Measurements from ENCODE around the gene OLIG2. TPM values are rescaled to one million over a fixed set of nuclear protein-coding genes. Genes with fewer than 3 reads are reported as not detected.

OLIG2 gene
- total RNA-seq, 2 experiments from 2014 or later = not detected

DNA sequence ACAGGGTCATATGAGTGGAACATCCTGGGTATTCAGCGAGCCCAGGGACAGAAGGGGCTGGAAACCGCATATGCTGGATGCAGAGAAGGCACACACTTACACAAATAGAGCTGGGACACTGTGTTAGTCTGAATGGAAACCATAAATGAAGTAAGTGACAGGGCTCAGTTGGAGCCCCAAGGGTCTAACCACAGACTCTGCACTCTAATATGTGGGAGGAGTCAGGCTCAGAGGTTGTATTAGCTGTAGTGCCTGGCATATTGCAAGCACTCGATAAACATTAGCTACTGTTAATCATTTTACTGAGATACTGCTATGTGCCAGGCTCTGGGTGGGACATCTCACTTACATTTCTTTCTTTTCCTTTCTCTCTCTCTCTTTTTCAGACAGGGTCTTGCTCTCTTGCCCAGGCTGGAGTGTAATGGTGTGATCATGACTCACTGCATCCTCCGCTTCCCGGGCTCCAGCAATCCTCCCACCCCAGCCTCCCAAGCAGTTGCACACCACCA is 37.7 kb downstream of the OLIG2 start:
- H3K4me1 Mint-ChIP-seq (ENCODE audit: low read depth) = no peaks in the 10 kb centered on the region
- CTCF ChIA-PET = no interaction called here
- no peaks in the 10 kb centered on the region for H3K36me3 Mint-ChIP-seq
- peaks cover 39% of the 10 kb centered on the region for H3K27me3 Mint-ChIP-seq
- no peak overlapping the region for H3K27ac Mint-ChIP-seq
- H3K9me3 Mint-ChIP-seq = no peaks in the 10 kb centered on the region
- POLR2A ChIA-PET = no interaction called here
- DNase-seq = no peak
- intact Hi-C loops (cut with micrococcal nuclease) = no loop called here
- no peak overlapping the region for H3K4me3 Mint-ChIP-seq

DNA sequence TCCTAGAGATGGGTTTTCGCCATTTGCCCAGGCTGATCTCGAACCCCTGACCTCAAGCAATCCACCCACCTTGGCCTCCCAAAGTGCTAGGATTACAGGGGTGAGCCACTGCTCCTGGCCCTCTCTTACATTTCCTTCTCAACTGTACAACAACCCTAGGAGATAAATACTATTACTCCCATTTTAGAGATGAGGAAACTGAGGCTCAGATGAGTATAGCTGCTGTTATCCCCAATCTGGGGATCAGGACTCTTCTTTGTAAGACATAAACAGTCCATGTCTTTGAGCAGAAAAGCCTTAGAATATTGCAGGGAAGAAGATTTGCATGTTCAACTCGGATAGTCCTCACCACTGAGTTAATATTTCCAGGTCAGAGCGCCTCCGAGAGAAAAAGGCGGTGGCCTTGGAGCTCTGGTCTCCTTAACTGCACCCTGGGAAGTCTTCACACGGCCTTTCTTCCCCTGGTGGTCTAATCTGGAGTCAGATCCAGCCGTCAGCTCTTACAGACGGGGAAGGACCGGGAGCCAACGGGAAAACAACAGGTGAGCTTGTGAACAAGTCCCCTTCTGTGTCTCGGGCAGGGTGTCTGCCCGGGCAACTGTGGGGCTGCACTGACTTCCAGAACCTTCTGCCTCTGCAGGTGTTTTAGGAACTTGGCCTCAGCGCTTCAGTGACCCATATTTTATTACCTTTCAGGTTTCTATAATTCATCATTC is 38.3 kb downstream of the OLIG2 start:
- CTCF ChIA-PET = interaction anchor here (1.3 kb wide), 1 partner anchor 9 kb away, joined by 4 read pairs; no protein-coding TSS in a partner anchor
- intact Hi-C loops (cut with micrococcal nuclease) = no loop called here
- POLR2A ChIA-PET = no interaction called here
- no peak for DNase-seq
- Mint-ChIP-seq H3K27ac (no peak overlapping the region), H3K36me3 (no peaks in the 10 kb centered on the region), H3K27me3 (peaks cover 45% of the 10 kb centered on the region), H3K4me1 (ENCODE audit: low read depth) (no peaks in the 10 kb centered on the region), H3K4me3 (no peak overlapping the region), H3K9me3 (no peaks in the 10 kb centered on the region)

DNA sequence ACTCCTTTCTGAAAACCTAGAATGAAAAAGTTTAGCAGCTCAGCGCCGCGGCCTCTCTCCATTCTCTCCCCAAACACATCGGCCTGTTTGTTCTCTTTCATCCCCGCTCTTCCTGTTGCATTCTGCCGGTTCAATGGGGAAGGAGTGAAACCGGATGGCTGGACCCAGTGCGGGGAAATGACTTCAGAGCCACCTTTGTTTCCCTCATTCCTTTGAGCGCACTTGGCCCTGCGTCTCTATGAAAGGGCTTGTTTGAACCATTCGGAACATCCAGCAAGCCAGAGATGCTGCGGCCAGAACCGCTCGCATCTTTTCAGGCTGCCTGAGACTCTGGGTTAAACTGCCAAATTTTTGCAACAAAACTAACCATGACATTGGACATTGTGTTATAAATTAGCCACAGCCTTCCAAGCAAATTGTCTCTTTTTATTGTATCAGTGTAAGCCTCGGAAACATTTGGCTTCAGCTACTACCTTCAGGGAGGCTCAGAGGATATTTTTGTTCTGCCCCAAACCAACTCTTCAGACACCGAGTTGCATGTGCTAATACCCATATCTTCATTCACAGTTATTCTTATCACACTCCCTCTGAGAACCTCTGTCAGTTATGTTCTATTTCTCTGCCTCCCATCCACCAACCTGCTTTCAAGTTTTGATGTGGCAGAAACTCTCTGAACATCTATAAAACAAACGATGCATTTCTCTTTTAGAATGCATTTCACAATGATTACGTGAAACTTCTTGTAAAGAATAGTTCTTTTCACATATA is 39.1 kb downstream of the OLIG2 start:
- Mint-ChIP-seq H3K9me3 (no peaks in the 10 kb centered on the region), H3K27me3 (peaks cover 53% of the 10 kb centered on the region), H3K4me1 (ENCODE audit: low read depth) (peaks cover 3% of the 10 kb centered on the region), H3K36me3 (no peaks in the 10 kb centered on the region), H3K27ac (no peak overlapping the region), H3K4me3 (no peak overlapping the region)
- intact Hi-C loops (cut with micrococcal nuclease) = no loop called here
- ChIA-PET POLR2A (no interaction called here), CTCF (interaction anchor here (1.3 kb wide), 1 partner anchor 10 kb away, joined by 4 read pairs; no protein-coding TSS in a partner anchor)
- no peak for DNase-seq

DNA sequence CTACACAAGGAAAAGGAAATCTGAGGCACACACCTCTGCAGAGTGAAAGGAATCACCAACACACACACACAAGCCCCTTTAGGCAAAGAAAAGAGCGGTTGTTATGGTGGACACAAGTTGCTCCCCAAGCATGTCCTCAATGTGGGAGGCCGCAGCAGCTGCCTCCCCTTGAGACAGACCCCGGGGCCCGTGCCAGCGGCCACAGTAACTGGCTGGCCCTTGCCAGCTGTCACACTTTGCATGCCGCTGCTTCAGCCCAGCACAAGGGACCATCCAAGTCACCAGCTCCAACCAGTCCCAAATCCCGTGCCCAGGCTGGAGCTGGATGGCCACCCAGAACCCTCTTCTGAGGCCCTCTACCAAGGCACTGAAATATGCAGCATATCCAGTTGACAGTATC is 41.3 kb downstream of the OLIG2 start:
- H3K27ac Mint-ChIP-seq = no peak overlapping the region
- no peak for DNase-seq
- H3K9me3 Mint-ChIP-seq = no peaks in the 10 kb centered on the region
- peaks cover 64% of the 10 kb centered on the region for H3K27me3 Mint-ChIP-seq
- CTCF ChIA-PET = no interaction called here
- H3K36me3 Mint-ChIP-seq = no peaks in the 10 kb centered on the region
- H3K4me3 Mint-ChIP-seq = no peak overlapping the region
- POLR2A ChIA-PET = no interaction called here
- intact Hi-C loops (cut with micrococcal nuclease) = no loop called here
- H3K4me1 Mint-ChIP-seq (ENCODE audit: low read depth) = peaks cover 11% of the 10 kb centered on the region

DNA sequence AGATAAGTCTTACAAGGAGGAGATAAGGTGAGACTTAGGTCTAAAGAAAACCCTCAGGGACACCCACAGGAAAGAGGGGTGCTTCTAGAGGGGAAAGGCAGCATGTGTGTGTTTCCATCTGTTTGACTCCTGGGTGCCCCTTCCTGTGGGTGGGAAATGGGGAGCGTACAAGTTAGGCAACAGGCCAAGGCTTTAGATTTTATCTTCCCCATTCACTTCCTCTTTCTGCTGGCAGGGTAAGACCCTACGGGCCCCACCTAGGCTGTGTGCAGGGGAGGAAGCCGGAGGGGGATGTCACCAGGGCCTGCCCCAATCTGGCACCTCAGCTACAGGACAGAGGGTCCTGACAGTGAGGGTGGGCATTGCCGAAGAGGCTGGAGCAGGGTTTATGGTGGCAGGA is 41.7 kb downstream of the OLIG2 start:
- H3K27me3 Mint-ChIP-seq = peaks cover 67% of the 10 kb centered on the region
- H3K4me3 Mint-ChIP-seq = no peak overlapping the region
- no peak for DNase-seq
- no peaks in the 10 kb centered on the region for H3K9me3 Mint-ChIP-seq
- intact Hi-C loops (cut with micrococcal nuclease) = no loop called here
- H3K27ac Mint-ChIP-seq = no peak overlapping the region
- POLR2A ChIA-PET = no interaction called here
- peaks cover 12% of the 10 kb centered on the region for H3K4me1 Mint-ChIP-seq (ENCODE audit: low read depth)
- no peaks in the 10 kb centered on the region for H3K36me3 Mint-ChIP-seq
- CTCF ChIA-PET = no interaction called here

DNA sequence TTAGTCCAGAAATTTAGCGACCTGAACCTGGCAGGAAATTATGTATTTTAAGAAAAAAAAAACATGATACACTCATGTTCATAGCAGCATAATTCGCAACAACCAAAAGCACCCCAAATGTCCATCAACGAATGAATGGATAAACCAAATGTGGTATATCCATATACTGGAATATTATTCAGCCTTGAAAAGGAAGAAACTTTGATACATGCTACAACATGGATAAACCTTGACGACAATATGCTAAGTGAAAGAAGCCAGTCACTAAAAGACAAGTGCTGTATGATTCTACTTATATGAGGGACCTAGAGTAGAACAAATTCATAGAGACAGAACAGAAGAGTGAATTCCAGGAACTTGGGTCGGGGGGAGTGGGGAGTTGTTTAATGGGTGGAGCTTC is 43.5 kb downstream of the OLIG2 start:
- Mint-ChIP-seq H3K9me3 (no peaks in the 10 kb centered on the region), H3K4me1 (ENCODE audit: low read depth) (peaks cover 12% of the 10 kb centered on the region), H3K27ac (no peak overlapping the region), H3K27me3 (peaks cover 66% of the 10 kb centered on the region), H3K36me3 (no peaks in the 10 kb centered on the region), H3K4me3 (no peak overlapping the region)
- ChIA-PET POLR2A (no interaction called here), CTCF (interaction anchor here (0.6 kb wide), 1 partner anchor 11 kb away, joined by 3 read pairs; no protein-coding TSS in a partner anchor)
- intact Hi-C loops (cut with micrococcal nuclease) = no loop called here
- no peak for DNase-seq

DNA sequence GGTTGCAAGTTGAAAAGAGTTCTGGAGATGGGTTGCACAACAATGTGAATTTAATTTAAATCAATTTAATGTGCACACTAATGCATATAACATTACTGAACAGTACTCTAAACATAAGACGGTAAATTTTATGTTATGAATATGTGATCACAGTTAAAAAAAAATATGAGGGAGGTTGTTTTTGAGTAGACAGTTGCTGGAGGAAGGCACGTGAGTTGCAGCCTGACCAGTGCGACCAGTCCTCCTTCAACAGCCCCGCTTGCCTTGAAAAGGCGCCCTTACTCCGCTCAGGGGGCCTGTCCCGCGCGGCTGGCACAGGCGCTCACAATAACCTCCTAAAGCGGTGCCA is 43.9 kb downstream of the OLIG2 start:
- no peaks in the 10 kb centered on the region for H3K9me3 Mint-ChIP-seq
- ChIA-PET POLR2A (no interaction called here), CTCF (interaction anchor here (0.6 kb wide), 1 partner anchor 11 kb away, joined by 3 read pairs; no protein-coding TSS in a partner anchor)
- intact Hi-C loops (cut with micrococcal nuclease) = no loop called here
- peaks cover 65% of the 10 kb centered on the region for H3K27me3 Mint-ChIP-seq
- no peak overlapping the region for H3K27ac Mint-ChIP-seq
- no peak overlapping the region for H3K4me3 Mint-ChIP-seq
- DNase-seq = no peak
- H3K4me1 Mint-ChIP-seq (ENCODE audit: low read depth) = peaks cover 12% of the 10 kb centered on the region
- H3K36me3 Mint-ChIP-seq = no peaks in the 10 kb centered on the region

DNA sequence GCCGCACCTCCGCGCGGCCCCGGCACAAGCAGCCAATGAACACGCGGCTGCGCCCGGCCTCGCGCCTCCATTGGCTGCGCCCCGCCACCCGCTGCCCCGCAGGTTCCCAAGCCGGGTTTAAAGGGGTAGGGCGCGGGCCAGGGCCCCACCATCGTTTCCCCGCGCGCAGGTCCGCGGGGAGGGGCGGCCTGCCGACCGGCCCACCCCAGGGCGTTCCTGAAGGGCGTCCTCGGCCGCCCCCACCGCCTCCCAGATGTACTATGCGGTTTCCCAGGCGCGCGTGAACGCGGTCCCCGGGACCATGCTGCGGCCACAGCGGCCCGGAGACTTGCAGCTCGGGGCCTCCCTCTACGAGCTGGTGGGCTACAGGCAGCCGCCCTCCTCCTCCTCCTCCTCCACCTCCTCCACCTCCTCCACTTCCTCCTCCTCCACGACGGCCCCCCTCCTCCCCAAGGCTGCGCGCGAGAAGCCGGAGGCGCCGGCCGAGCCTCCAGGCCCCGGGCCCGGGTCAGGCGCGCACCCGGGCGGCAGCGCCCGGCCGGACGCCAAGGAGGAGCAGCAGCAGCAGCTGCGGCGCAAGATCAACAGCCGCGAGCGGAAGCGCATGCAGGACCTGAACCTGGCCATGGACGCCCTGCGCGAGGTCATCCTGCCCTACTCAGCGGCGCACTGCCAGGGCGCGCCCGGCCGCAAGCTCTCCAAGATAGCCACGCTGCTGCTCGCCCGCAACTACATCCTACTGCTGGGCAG is 44.4 kb downstream of the OLIG2 start, which contains the start of gene OLIG1:
TSS of gene OLIG1 (plus strand) at position 148 of the 750 bp plus-strand sequence. CDS start at position 254, 106 bp downstream.
- H3K36me3 Mint-ChIP-seq = no peaks in the 10 kb centered on the region
- H3K27ac Mint-ChIP-seq = no peak within 1 kb of the TSS
- peaks cover 12% of the 10 kb centered on the region for H3K4me1 Mint-ChIP-seq (ENCODE audit: low read depth)
- H3K9me3 Mint-ChIP-seq = no peaks in the 10 kb centered on the region
- H3K27me3 Mint-ChIP-seq = peaks cover 64% of the 10 kb centered on the region
- DNase-seq = peak; percentile 48
- H3K4me3 Mint-ChIP-seq = peak within 1 kb of the TSS; percentile 64
- POLR2A ChIA-PET = no interaction called here
- intact Hi-C loops (cut with micrococcal nuclease) = loop anchor here (2.0 kb wide), 1 partner anchor 43 kb away; no protein-coding TSS in a partner anchor
- CTCF ChIA-PET = interaction anchor here (0.6 to 0.8 kb wide), 2 partner anchors 10 to 76 kb away, joined by 3 to 4 read pairs; no protein-coding TSS in a partner anchor

DNA sequence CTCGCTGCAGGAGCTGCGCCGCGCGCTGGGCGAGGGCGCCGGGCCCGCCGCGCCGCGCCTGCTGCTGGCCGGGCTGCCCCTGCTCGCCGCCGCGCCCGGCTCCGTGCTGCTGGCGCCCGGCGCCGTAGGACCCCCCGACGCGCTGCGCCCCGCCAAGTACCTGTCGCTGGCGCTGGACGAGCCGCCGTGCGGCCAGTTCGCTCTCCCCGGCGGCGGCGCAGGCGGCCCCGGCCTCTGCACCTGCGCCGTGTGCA is 44.9 kb downstream of the OLIG2 start:
- H3K36me3 Mint-ChIP-seq = no peaks in the 10 kb centered on the region
- no peaks in the 10 kb centered on the region for H3K9me3 Mint-ChIP-seq
- no peak overlapping the region for H3K27ac Mint-ChIP-seq
- DNase-seq = no peak
- intact Hi-C loops (cut with micrococcal nuclease) = loop anchor here (2.0 kb wide), 1 partner anchor 44 kb away; no protein-coding TSS in a partner anchor
- H3K4me1 Mint-ChIP-seq (ENCODE audit: low read depth) = peaks cover 12% of the 10 kb centered on the region
- ChIA-PET CTCF (interaction anchor here (0.8 kb wide), 1 partner anchor 76 kb away, joined by 4 read pairs; no protein-coding TSS in a partner anchor), POLR2A (no interaction called here)
- no peak overlapping the region for H3K4me3 Mint-ChIP-seq
- H3K27me3 Mint-ChIP-seq = peaks cover 62% of the 10 kb centered on the region

DNA sequence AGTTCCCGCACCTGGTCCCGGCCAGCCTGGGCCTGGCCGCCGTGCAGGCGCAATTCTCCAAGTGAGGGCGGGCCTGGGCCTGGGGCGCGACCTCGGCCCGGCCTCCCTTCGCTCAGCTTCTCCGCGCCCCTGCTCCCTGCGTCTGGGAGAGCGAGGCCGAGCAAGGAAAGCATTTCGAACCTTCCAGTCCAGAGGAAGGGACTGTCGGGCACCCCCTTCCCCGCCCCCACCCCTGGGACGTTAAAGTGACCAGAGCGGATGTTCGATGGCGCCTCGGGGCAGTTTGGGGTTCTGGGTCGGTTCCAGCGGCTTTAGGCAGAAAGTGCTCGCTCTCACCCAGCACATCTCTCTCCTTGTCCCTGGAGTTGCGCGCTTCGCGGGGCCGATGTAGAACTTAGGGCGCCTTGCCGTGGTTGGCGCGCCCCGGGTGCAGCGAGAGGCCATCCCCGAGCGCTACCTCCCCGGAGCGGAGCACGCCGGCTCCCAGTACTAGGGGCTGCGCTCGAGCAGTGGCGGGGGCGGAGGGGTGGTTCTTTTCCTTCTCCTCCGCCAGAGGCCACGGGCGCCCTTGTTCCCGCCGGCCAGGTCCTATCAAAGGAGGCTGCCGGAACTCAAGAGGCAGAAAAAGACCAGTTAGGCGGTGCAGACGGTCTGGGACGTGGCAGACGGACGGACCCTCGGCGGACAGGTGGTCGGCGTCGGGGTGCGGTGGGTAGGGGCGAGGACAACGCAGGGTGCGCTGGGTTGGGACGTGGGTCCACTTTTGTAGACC is 45.4 kb downstream of the OLIG2 start:
- peak; percentile 31 for DNase-seq
- H3K27ac Mint-ChIP-seq = no peak overlapping the region
- H3K4me1 Mint-ChIP-seq (ENCODE audit: low read depth) = peaks cover 12% of the 10 kb centered on the region
- intact Hi-C loops (cut with micrococcal nuclease) = loop anchor here (2.0 kb wide), 1 partner anchor 44 kb away; no protein-coding TSS in a partner anchor
- no peaks in the 10 kb centered on the region for H3K36me3 Mint-ChIP-seq
- peaks cover 59% of the 10 kb centered on the region for H3K27me3 Mint-ChIP-seq
- peak overlapping the region; percentile 64 for H3K4me3 Mint-ChIP-seq
- ChIA-PET POLR2A (no interaction called here), CTCF (interaction anchor here (0.8 kb wide), 1 partner anchor 77 kb away, joined by 4 read pairs; no protein-coding TSS in a partner anchor)
- H3K9me3 Mint-ChIP-seq = no peaks in the 10 kb centered on the region

DNA sequence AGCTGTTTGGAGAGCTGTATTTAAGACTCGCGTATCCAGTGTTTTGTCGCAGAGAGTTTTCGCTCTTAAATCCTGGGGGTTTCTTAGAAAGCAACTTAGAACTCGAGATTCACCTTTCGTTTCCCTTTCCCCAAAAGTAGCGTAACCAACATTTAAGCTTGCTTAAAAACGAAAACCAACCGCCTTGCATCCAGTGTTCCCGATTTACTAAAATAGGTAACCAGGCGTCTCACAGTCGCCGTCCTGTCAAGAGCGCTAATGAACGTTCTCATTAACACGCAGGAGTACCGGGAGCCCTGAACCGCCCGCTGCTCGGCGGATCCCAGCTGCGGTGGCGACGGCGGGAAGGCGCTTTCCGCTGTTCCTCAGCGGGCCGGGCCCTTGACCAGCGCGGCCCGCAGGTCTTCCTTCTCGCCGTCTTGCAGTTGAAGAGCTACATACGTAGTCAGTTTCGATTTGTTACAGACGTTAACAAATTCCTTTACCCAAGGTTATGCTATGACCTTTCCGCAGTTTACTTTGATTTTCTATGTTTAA is 46.1 kb downstream of the OLIG2 start:
- POLR2A ChIA-PET = no interaction called here
- Mint-ChIP-seq H3K27ac (no peak overlapping the region), H3K9me3 (no peaks in the 10 kb centered on the region), H3K4me1 (ENCODE audit: low read depth) (peaks cover 12% of the 10 kb centered on the region), H3K4me3 (peak overlapping the region; percentile 64), H3K27me3 (peaks cover 52% of the 10 kb centered on the region), H3K36me3 (no peaks in the 10 kb centered on the region)
- intact Hi-C loops (cut with micrococcal nuclease) = loop anchor here (2.0 kb wide), 1 partner anchor 45 kb away; no protein-coding TSS in a partner anchor
- CTCF ChIA-PET = interaction anchor here (1.5 kb wide), 1 partner anchor 56 kb away, joined by 7 read pairs; no protein-coding TSS in a partner anchor
- DNase-seq = peak; percentile 10
